Adrenal gland (tissue), 5 donors: Measurements from ENCODE around the gene PGD.

ENCODE experiments used
- CTCF ChIP-seq, 6 experiments: fragments of 450-650 bp in 4 of 6; fragments of 200-600 bp in 2 of 6; sonication (generic) in 1 of 6; IDR thresholded peaks; 1 replicate in 5 of 6; 2 replicates in 1 of 6; pipeline versions ENCODE4 v1.5.1 to v1.8.0; 2016 to 2021; ENCODE audit warnings: antibody characterized with exemption in 6 of 6, mild to moderate bottlenecking in 2 of 6, moderate library complexity in 1 of 6
- POLR2A ChIP-seq, 2 donors: fragments of 450-650 bp; IDR thresholded peaks; one replicate each; pipeline ENCODE4 v1.6.1; 2017; ENCODE audit warnings: antibody characterized with exemption in 2 of 2, mild to moderate bottlenecking in 2 of 2, moderate library complexity in 1 of 2
- donor health status: DM: no; HTN: no; CAD: no.

GRCh38 chr1:10407201-10407600 lies 8.3 kb downstream of the PGD start:
- TF ChIP-seq POLR2A (IDR thresholded peaks at IDR 0.05) = no peak
- TF ChIP-seq CTCF (IDR thresholded peaks at IDR 0.05) = no peak
